ENCODE data around the gene CMYA5.

Gene CMYA5

DNA sequence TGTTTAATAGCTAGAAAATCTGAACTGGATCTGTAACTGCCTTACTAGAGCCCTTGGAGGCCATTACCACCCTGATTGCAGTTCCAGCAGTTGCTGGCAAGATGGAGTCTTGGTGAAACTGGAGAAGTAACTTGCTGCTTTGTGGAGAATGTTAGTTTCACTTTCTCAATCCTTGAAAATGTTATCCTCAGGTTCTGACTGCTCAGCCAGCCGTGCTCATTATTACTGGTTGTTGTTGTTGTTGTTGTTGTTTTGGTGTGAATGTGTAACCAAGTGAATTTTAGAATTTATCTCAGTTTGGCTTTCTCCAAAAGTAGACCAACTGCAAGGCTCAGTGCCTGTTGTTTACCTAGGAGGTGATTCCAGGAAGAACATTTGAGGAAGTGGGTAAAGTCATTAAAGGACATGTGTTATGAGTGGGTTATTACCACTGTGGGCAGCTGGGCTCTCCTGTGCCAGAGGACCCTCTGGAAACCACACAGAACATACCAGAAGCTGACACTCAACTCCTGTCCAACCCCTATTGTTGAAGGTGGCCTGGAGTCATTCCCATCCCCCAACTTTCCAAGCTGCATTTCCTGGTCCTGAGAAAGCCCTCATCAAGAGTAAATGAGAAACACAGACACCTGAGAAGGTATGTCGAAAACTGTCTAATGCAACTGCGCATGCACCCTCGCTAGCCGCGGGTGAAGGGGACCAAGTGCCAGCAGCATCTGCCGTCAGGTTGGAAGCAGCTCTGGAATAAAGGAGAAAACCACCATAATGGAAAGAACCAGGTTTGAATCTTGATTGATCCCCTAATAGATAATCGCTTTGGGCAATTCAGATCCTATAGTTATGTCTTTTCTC lies 111.6 kb downstream of the CMYA5 start:
- no peak for DNase-seq

DNA sequence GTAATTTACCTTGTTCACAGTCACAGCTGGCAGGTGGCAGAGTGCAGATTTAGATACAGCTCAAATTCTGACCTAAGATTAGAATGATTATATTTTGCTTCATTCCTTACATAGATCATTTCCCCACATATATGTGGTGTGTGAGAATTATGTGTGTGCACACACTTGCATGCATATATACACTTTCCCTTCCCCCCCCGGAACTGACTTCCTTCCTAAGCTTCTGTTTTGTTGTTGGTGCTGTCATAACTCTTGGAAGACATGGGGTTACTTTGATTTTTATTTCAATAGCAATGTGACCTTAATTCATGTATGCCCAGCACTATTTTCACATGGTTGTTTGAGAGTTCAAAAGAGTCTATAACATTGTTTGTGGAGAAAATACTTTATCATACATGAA lies 112.8 kb downstream of the CMYA5 start:
- no peak for DNase-seq

- DNase-seq = no peak
These were observed 113.4 kb downstream of the CMYA5 start for GRCh38 chr5:79803007-79803406.

DNA sequence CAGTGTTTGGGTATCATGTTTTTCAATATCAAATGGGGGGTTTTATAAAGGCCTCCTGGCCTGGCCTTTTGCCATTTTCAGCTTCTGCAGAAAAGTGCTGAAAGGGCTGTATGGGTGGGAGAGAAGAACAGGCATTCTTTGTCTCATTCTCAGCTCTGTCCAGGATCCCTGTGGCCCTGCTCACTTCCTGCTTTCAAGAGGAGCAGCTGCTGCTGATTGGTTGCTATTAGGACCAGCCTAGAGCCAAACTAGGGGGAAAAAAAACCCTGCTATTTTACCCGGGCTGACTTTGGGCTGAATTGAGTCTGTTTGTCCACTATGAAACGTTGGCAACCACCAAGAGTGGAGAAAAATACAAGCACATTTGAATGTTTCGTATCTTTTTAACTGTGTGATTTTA lies 117.1 kb downstream of the CMYA5 start:
- DNase-seq = no peak

GRCh38 chr5:79809743-79810142 lies 120.1 kb downstream of the CMYA5 start:
- no peak for DNase-seq

GRCh38 chr5:79811081-79811480 lies 121.4 kb downstream of the CMYA5 start:
- no peak for DNase-seq

- no peak for DNase-seq
These were observed 122.3 kb downstream of the CMYA5 start for GRCh38 chr5:79811904-79812303.

- no peak for DNase-seq
These were observed 125.1 kb downstream of the CMYA5 start for GRCh38 chr5:79814699-79815098.

GRCh38 chr5:79816014-79816413 lies 126.4 kb downstream of the CMYA5 start:
- DNase-seq = no peak

DNA sequence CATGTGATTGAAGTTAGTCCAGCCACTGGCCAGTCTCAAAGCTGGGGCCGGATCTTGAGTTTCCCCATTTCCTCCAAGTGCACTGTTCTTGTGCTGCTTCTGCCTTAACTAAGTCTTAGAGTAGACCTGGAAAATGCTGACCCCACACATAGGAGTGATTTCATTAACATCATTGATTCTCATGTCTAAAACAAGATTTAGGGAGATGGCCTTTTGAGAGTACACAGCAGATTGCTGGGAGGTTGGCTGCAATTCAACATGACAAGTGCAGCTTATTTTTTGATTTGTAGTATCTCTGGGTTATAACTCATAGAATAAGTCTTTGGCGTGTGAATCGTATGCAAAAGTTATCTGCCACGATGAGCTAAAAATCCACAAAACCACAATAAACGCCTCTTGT lies 131.0 kb downstream of the CMYA5 start:
- DNase-seq = no peak

GRCh38 chr5:79824444-79824843 lies 134.8 kb downstream of the CMYA5 start:
- DNase-seq = no peak

GRCh38 chr5:79825802-79826201 lies 136.2 kb downstream of the CMYA5 start:
- no peak for DNase-seq

GRCh38 chr5:79827159-79827629 lies 137.6 kb downstream of the CMYA5 start:
- no peak for DNase-seq

GRCh38 chr5:79829260-79829659 lies 139.6 kb downstream of the CMYA5 start:
- no peak for DNase-seq

GRCh38 chr5:79831381-79832309 lies 142.0 kb downstream of the CMYA5 start:
- DNase-seq = no peak

GRCh38 chr5:79832911-79833310 lies 143.3 kb downstream of the CMYA5 start:
- no peak for DNase-seq

DNA sequence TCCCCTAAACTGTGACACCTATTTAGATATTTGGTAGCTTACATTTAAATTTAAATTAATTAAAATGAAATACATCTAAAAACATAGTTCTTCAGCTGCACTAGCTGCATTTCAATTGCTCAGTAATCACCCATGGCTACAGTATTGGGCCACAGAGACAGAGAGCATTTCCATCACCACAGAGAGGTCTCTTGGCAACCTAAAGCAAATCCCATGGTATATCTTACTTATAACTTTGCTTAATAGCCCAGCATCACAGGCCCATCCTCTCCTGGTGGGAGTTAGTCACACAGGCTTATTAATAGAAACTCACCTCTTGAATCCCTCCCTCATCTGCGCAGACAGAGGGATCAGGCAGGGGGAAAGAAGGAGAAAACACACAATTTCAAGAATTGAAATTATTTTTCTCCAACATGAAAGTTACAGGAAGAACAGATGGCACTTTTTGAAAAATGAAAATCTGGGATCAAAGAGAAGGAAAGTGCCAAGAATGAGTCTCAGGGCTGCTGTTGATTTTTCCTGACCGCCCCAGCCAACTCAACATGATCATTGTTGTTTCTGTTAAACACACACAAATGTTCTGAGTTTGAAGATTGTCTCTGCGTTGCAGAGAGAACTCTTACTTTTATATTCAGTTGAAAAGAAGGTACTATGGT lies 144.6 kb downstream of the CMYA5 start:
- DNase-seq = no peak

- DNase-seq = no peak
These were observed 145.4 kb downstream of the CMYA5 start for GRCh38 chr5:79834754-79835714.

GRCh38 chr5:79837761-79838551 lies 148.3 kb downstream of the CMYA5 start:
- no peak for DNase-seq

GRCh38 chr5:79840084-79840990 lies 150.7 kb downstream of the CMYA5 start:
- no peak for DNase-seq

All from CD4-positive, alpha-beta T cell treated with Interleukin-6 for 4 hours (primary cell).